Karpas-422 (cell line): ENCODE results near the gene ATRAID. TPM values are rescaled to one million over a fixed set of nuclear protein-coding genes. Genes with fewer than 3 reads are reported as not detected.

Source experiments
- DNase-seq: peaks from one replicate; pipeline ENCODE4 v3.0.0-alpha.2; 2015
- H2AFZ ChIP-seq: fragments of 200-600 bp; sonication (generic); 2 replicates; pipeline ENCODE4 v1.6.1; 2014; ENCODE audit warnings: antibody characterized with exemption, low read length, mixed read lengths
- H3K27ac ChIP-seq: fragments of 200-600 bp; sonication (generic); 2 replicates; pipeline ENCODE4 v1.5.1; 2014; ENCODE audit warnings: mild to moderate bottlenecking, low read length, moderate library complexity
- H3K27me3 ChIP-seq: fragments of 200-600 bp; sonication (generic); 2 replicates; pipeline ENCODE4 v1.6.1; 2014; ENCODE audit warnings: low read length, mixed read lengths
- H3K36me3 ChIP-seq: fragments of 200-600 bp; sonication (generic); 2 replicates; pipeline ENCODE4 v1.6.1; 2014; ENCODE audit warnings: low read length, mixed read lengths; ENCODE audit not compliant: insufficient read depth
- H3K4me1 ChIP-seq: fragments of 200-600 bp; sonication (generic); 2 replicates; pipeline ENCODE4 v1.6.1; 2014; ENCODE audit warnings: mild to moderate bottlenecking, low read length, mixed read lengths
- H3K4me2 ChIP-seq: fragments of 200-600 bp; sonication (generic); 2 replicates; pipeline ENCODE4 v1.6.1; 2014; ENCODE audit warnings: low read length, low read depth, mild to moderate bottlenecking; ENCODE audit not compliant: poor library complexity, severe bottlenecking
- H3K4me3 ChIP-seq: fragments of 200-600 bp; sonication (generic); 2 replicates; pipeline ENCODE4 v1.5.1; 2014; ENCODE audit warnings: mild to moderate bottlenecking, antibody characterized with exemption, low read length, mixed read lengths
- H3K79me2 ChIP-seq: fragments of 200-600 bp; sonication (generic); 2 replicates; pipeline ENCODE4 v1.6.1; 2014; ENCODE audit warnings: mild to moderate bottlenecking, low read length, mixed read lengths
- H3K9ac ChIP-seq: fragments of 200-600 bp; sonication (generic); 2 replicates; pipeline ENCODE4 v1.6.0; 2014; ENCODE audit warnings: low read length
- H3K9me2 ChIP-seq: fragments of 200-600 bp; sonication (generic), shearing (Covaris generic); replicated peaks from 2 replicates; pipeline ENCODE4 v1.6.0; 2014; ENCODE audit warnings: mild to moderate bottlenecking, low read length, moderate library complexity; ENCODE audit not compliant: insufficient read depth
- H3K9me3 ChIP-seq: fragments of 300-700, 200-600 bp; sonication (generic); 2 replicates; pipeline ENCODE4 v1.6.1; 2014; ENCODE audit warnings: low read length, mixed read lengths
- H4K20me1 ChIP-seq: fragments of 200-600 bp; sonication (generic); 2 replicates; pipeline ENCODE4 v1.6.1; 2014; ENCODE audit warnings: mild to moderate bottlenecking, antibody characterized with exemption, low read length, low read depth; ENCODE audit not compliant: insufficient read depth
- total RNA-seq: library from RNA; depleted of rRNA; stranded (reverse); fragments of >200 nt; shearing (Covaris generic); gene quantifications from 2 replicates; pipeline ENCODE4 v1.2.3, GENCODE V29; 2014; ENCODE audit warnings: low replicate concordance

The ATRAID gene
- total RNA-seq, 1 experiment from 2014 or later = 167 TPM

DNA sequence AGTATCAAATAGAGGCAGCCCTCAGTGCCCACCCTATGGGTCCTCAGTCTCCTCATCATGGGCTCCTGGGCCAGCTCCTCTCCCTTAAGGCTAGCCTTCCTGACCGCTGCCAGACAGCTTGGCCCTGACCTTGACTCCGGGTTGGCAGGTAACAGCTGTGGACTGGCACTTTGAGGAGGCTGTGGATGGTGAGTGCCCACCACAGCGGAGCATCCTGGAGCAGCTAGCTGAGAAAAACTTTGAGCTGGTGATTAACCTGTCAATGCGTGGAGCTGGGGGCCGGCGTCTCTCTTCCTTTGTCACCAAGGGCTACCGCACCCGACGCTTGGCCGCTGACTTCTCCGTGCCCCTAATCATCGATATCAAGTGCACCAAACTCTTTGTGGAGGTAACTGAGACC lies 24.3 kb downstream of the ATRAID start:
- Histone ChIP-seq H3K4me3 (no peak overlapping the region), H3K27me3 (no peaks in the 10 kb centered on the region), H2AFZ (no peak overlapping the region), H3K27ac (no peak overlapping the region), H3K9ac (no peak overlapping the region), H4K20me1 (no peaks in the 10 kb centered on the region), H3K79me2 (no peaks in the 10 kb centered on the region), H3K9me2 (no peaks in the 10 kb centered on the region), H3K9me3 (no peaks in the 10 kb centered on the region), H3K4me1 (no peaks in the 10 kb centered on the region), H3K36me3 (peaks cover 62% of the 10 kb centered on the region), H3K4me2 (no peak overlapping the region)
- no peak for DNase-seq

DNA sequence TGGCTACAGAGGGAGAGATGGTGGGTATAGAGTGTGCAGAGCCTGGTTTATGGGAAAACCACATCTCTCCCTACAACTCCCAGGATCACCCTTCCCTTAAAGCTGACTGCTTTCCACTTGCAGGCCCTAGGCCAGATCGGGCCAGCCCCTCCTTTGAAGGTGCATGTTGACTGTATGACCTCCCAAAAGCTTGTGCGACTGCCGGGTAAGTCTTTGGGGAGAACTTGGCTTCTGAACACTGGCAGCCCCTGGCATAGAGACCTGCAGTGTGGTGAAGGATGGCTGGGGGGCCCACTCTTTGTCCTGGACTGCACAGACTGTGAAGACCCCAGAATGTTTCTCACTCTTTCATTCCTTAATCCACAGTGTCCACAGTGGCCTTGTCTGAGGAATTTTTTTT lies 24.8 kb downstream of the ATRAID start:
- Histone ChIP-seq H3K9me2 (no peaks in the 10 kb centered on the region), H3K9me3 (no peaks in the 10 kb centered on the region), H3K27ac (no peak overlapping the region), H3K4me3 (no peak overlapping the region), H3K4me1 (no peaks in the 10 kb centered on the region), H3K4me2 (no peak overlapping the region), H3K27me3 (no peaks in the 10 kb centered on the region), H4K20me1 (no peaks in the 10 kb centered on the region), H3K36me3 (peaks cover 59% of the 10 kb centered on the region), H3K9ac (no peak overlapping the region), H3K79me2 (no peaks in the 10 kb centered on the region), H2AFZ (no peak overlapping the region)
- DNase-seq = no peak

DNA sequence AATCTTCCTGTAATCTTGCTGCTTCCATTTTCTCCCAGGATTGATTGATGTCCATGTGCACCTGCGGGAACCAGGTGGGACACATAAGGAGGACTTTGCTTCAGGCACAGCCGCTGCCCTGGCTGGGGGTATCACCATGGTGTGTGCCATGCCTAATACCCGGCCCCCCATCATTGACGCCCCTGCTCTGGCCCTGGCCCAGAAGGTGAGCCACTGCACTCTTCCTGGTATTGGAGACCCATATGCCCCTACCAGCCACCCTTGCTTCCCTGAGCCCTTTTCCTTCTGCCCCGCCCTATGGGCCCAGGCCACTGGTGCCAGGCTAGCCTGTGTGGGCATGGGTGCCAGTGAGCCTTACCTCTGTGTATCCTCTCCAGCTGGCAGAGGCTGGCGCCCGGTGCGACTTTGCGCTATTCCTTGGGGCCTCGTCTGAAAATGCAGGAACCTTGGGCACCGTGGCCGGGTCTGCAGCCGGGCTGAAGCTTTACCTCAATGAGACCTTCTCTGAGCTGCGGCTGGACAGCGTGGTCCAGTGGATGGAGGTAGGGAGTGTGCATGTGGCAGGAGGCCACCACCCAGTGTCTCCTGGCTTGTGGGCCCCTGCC lies 25.6 kb downstream of the ATRAID start:
- H3K4me2 ChIP-seq = no peak overlapping the region
- no peaks in the 10 kb centered on the region for H3K9me2 ChIP-seq
- H3K36me3 ChIP-seq = peaks cover 56% of the 10 kb centered on the region
- no peaks in the 10 kb centered on the region for H3K79me2 ChIP-seq
- H3K4me3 ChIP-seq = no peak overlapping the region
- H4K20me1 ChIP-seq = no peaks in the 10 kb centered on the region
- no peak overlapping the region for H3K27ac ChIP-seq
- no peak for DNase-seq
- H3K27me3 ChIP-seq = no peaks in the 10 kb centered on the region
- no peak overlapping the region for H2AFZ ChIP-seq
- H3K9me3 ChIP-seq = no peaks in the 10 kb centered on the region
- H3K9ac ChIP-seq = no peak overlapping the region
- H3K4me1 ChIP-seq = no peaks in the 10 kb centered on the region

DNA sequence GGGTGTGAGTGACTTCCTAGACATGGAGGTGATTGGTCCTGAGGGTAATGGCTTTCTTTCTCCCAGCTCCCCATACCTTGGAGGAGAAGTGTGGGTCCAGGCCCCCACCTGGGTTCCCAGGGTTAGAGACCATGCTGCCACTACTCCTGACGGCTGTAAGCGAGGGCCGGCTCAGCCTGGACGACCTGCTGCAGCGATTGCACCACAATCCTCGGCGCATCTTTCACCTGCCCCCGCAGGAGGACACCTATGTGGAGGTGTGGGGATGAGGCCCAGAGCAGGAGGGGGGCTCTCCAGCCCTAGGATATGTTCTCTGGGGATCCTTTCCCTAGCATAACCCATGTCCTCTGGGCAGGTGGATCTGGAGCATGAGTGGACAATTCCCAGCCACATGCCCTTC lies 27.1 kb downstream of the ATRAID start:
- Histone ChIP-seq H4K20me1 (no peaks in the 10 kb centered on the region), H3K4me2 (no peak overlapping the region), H3K4me3 (no peak overlapping the region)

DNA sequence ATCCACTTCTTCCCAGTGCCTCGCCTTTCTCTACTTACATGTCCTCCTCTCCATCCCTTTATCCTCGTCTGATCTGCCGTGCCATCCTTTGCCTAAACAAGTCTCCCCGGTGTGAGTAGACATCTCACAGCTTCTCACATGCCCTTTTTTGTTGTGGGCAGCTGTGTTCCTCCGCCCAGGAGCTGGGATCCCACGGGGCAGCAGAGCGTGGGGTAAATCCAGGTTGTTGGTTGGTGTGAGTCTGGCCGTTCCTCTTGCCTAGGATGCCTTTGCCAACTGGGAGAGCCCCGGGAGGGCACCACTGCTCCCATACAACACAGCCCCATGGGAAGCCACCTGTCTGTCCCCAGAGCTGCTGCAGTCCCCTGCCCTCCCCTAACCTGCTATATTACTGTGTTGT lies 28.6 kb downstream of the ATRAID start:
- no peak overlapping the region for H3K9ac ChIP-seq
- H3K9me3 ChIP-seq = no peaks in the 10 kb centered on the region
- H3K27ac ChIP-seq = no peak overlapping the region
- H2AFZ ChIP-seq = no peak overlapping the region
- no peaks in the 10 kb centered on the region for H3K79me2 ChIP-seq
- DNase-seq = no peak
- peaks cover 55% of the 10 kb centered on the region for H3K36me3 ChIP-seq
- H3K4me2 ChIP-seq = no peak overlapping the region
- H3K9me2 ChIP-seq = no peaks in the 10 kb centered on the region
- no peaks in the 10 kb centered on the region for H3K4me1 ChIP-seq
- H3K4me3 ChIP-seq = no peak overlapping the region
- H4K20me1 ChIP-seq = no peaks in the 10 kb centered on the region
- H3K27me3 ChIP-seq = no peaks in the 10 kb centered on the region

More for the DNA sequence above, 27.1 kb downstream of the ATRAID start:
- Histone ChIP-seq H3K9ac (no peak overlapping the region), H2AFZ (no peak overlapping the region), H3K4me1 (no peaks in the 10 kb centered on the region), H3K9me2 (no peaks in the 10 kb centered on the region), H3K36me3 (peaks cover 57% of the 10 kb centered on the region), H3K9me3 (no peaks in the 10 kb centered on the region), H3K27ac (no peak overlapping the region), H3K27me3 (no peaks in the 10 kb centered on the region), H3K79me2 (no peaks in the 10 kb centered on the region)
- DNase-seq = no peak

DNA sequence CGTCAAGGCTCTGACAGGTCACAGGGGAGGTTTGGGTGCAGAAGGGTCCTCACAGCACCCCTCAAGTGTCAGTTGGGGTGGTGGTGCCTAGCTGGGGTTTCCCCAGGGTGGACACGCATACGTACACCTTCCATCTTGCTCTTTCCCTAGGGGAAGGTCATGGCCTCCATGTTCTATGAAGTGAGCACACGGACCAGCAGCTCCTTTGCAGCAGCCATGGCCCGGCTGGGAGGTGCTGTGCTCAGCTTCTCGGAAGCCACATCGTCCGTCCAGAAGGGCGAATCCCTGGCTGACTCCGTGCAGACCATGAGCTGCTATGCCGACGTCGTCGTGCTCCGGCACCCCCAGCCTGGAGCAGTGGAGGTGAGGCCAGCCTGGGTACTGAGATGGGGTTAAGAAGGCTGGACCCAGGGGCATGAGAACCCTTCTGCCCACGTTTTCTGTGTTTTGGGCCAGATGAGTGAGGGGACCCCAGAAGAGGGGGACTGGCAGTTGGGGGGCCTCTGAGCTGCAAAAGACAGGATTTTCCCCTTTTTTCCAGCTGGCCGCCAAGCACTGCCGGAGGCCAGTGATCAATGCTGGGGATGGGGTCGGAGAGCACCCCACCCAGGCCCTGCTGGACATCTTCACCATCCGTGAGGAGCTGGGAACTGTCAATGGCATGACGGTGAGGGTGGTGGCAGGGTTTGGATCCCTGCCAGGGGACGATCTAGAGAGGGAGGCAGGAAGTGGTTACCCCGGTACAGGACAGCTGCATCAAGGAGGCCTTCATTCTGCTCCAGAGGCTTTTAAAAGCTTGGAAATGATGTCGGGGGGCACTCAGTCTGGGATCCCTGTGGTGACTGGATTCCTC lies 30.1 kb downstream of the ATRAID start:
- Histone ChIP-seq H3K9me3 (no peaks in the 10 kb centered on the region), H3K36me3 (peaks cover 52% of the 10 kb centered on the region), H4K20me1 (no peaks in the 10 kb centered on the region), H2AFZ (no peak overlapping the region), H3K79me2 (no peaks in the 10 kb centered on the region), H3K27me3 (no peaks in the 10 kb centered on the region), H3K4me3 (no peak overlapping the region), H3K9me2 (no peaks in the 10 kb centered on the region), H3K27ac (no peak overlapping the region), H3K4me1 (no peaks in the 10 kb centered on the region), H3K4me2 (no peak overlapping the region), H3K9ac (no peak overlapping the region)
- no peak for DNase-seq

DNA sequence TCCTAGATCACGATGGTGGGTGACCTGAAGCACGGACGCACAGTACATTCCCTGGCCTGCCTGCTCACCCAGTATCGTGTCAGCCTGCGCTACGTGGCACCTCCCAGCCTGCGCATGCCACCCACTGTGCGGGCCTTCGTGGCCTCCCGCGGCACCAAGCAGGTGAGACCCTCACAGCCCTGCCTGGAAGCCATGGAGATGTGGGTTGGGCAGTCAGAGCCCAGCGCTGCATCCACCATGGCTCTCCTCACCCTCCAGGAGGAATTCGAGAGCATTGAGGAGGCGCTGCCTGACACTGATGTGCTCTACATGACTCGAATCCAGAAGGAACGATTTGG lies 30.7 kb downstream of the ATRAID start:
- no peaks in the 10 kb centered on the region for H3K79me2 ChIP-seq
- DNase-seq = no peak
- no peak overlapping the region for H2AFZ ChIP-seq
- no peaks in the 10 kb centered on the region for H3K4me1 ChIP-seq
- no peak overlapping the region for H3K9ac ChIP-seq
- no peaks in the 10 kb centered on the region for H3K27me3 ChIP-seq
- no peaks in the 10 kb centered on the region for H4K20me1 ChIP-seq
- peaks cover 51% of the 10 kb centered on the region for H3K36me3 ChIP-seq
- H3K9me2 ChIP-seq = no peaks in the 10 kb centered on the region
- no peak overlapping the region for H3K4me3 ChIP-seq
- H3K27ac ChIP-seq = no peak overlapping the region
- H3K4me2 ChIP-seq = no peak overlapping the region
- no peaks in the 10 kb centered on the region for H3K9me3 ChIP-seq

DNA sequence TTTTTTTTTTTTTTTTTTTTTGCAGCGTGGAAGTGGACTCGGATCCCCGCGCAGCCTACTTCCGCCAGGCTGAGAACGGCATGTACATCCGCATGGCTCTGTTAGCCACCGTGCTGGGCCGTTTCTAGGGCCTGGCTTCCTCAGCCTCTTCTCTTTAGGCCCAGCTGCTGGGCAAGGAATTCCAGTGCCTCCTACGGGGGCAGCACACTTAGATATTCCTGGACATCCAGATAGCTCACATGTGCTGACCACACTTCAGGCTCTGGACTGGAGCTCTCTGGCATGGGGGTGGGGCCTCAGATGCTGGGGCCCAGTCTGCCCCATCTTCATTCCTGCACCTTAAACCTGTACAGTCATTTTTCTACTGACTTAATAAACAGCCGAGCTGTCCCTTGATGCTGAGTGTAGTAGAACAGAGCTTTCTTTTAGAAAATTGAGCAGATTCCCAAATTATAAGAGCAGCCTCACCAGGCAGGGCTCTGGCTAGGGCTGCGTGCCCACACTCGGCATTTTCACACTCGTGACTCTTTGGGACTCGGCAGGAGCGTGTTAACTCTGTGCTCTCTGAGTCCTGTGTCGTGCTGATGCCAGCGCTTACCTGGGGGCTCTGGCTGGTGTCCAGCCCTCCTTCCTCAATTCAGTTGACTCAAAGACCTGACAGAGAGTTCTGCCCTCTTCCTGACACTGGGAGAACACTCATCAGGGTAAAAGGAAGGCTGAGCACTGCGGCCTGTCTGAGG lies 31.7 kb downstream of the ATRAID start:
- H3K79me2 ChIP-seq = no peaks in the 10 kb centered on the region
- H3K4me3 ChIP-seq = no peak overlapping the region
- no peaks in the 10 kb centered on the region for H3K4me1 ChIP-seq
- H2AFZ ChIP-seq = no peak overlapping the region
- no peak overlapping the region for H3K9ac ChIP-seq
- peaks cover 41% of the 10 kb centered on the region for H3K36me3 ChIP-seq
- DNase-seq = no peak
- H4K20me1 ChIP-seq = no peaks in the 10 kb centered on the region
- no peaks in the 10 kb centered on the region for H3K9me2 ChIP-seq
- H3K9me3 ChIP-seq = no peaks in the 10 kb centered on the region
- H3K27me3 ChIP-seq = no peaks in the 10 kb centered on the region
- no peak overlapping the region for H3K27ac ChIP-seq
- no peak overlapping the region for H3K4me2 ChIP-seq
